A673 (cell line): ENCODE data around the gene PPY. TPM values are rescaled to one million over a fixed set of nuclear protein-coding genes. Genes with fewer than 3 reads are reported as not detected.

ENCODE experiments used
- BruUV-seq: library from RNA; stranded (reverse); fragments of 400-500 nt; replicated peaks from 2 replicates; lab custom pipeline; 2021; lab: Mats Ljungman, UMichigan
- CTCF ChIA-PET: fragments of 300-600 bp; sonication (Branson Sonifier 250); formaldehyde crosslinking; loops from one replicate; lab custom pipeline; 2022; ENCODE audit warnings: antibody characterized with exemption; lab: Charles Lee
- POLR2A ChIA-PET: fragments of 300-600 bp; sonication (Branson Sonifier 250); formaldehyde crosslinking; loops from one replicate; lab custom pipeline; 2022; ENCODE audit warnings: antibody characterized with exemption; ENCODE audit not compliant: low non-redundant PET; lab: Charles Lee
- DNase-seq: peaks from one replicate; pipeline ENCODE4 v3.0.0-alpha.2; 2015; ENCODE audit warnings: low spot score
- H3K27ac ChIP-seq: fragments of 200-600 bp; sonication (generic); 2 replicates; pipeline ENCODE4 v1.5.1; 2016; ENCODE audit warnings: mixed run types, low read depth, mild to moderate bottlenecking, mixed read lengths, antibody characterized with exemption, low read length; ENCODE audit not compliant: poor library complexity, severe bottlenecking
- H3K27me3 ChIP-seq: fragments of 200-600 bp; sonication (generic); replicated peaks from 2 replicates; pipeline ENCODE4 v1.6.1; 2017; ENCODE audit warnings: mixed run types, low read depth, mild to moderate bottlenecking, mixed read lengths, antibody characterized with exemption, low read length; ENCODE audit not compliant: insufficient read depth, poor library complexity
- H3K36me3 ChIP-seq: fragments of 200-600 bp; sonication (generic); 2 replicates; pipeline ENCODE4 v1.6.1; 2016; ENCODE audit warnings: mixed run types, mild to moderate bottlenecking, mixed read lengths, antibody characterized with exemption, low read length; ENCODE audit not compliant: insufficient read depth, poor library complexity, severe bottlenecking
- H3K4me1 ChIP-seq: fragments of 200-600 bp; sonication (generic); 2 replicates; pipeline ENCODE4 v1.6.1; 2017; ENCODE audit warnings: mixed run types, mild to moderate bottlenecking, mixed read lengths, antibody characterized with exemption, low read length; ENCODE audit not compliant: insufficient read depth, poor library complexity, severe bottlenecking
- H3K4me3 ChIP-seq: fragments of 200-600 bp; sonication (generic); 2 replicates; pipeline ENCODE4 v1.5.1; 2016; ENCODE audit warnings: low read depth, mixed run types, mild to moderate bottlenecking, mixed read lengths, low read length; ENCODE audit not compliant: poor library complexity, severe bottlenecking
- H3K9me3 ChIP-seq: fragments of 200-600 bp; sonication (generic); 2 replicates; pipeline ENCODE4 v1.6.1; 2016; ENCODE audit warnings: mixed run types, low read depth, mild to moderate bottlenecking, mixed read lengths, antibody characterized with exemption, low read length; ENCODE audit not compliant: poor library complexity, severe bottlenecking
- EZH2 ChIP-seq: fragments of 200-600 bp; sonication (generic); IDR thresholded peaks from 2 replicates; pipeline ENCODE4 v1.6.1; 2017; ENCODE audit warnings: borderline replicate concordance, low read depth, mild to moderate bottlenecking, mixed read lengths, antibody characterized with exemption, low read length; ENCODE audit not compliant: poor library complexity, severe bottlenecking
- intact Hi-C: fragments of 100-400 bp; cut with micrococcal nuclease; formaldehyde crosslinking; loops from one replicate; pipeline ENCODE4 v1.10.0; 2022; ENCODE audit not compliant: unreplicated experiment
- total RNA-seq: library from RNA; stranded (reverse); gene quantifications from 2 replicates; pipeline ENCODE4 v1.2.3, GENCODE V29; 2021
- TF ChIP-seq, protein P1 (sequence below): fragments of 300-800, 200-600 bp; sonication (generic); conservative IDR thresholded peaks from 2 replicates; pipeline ENCODE4 v1.5.1; 2017; ENCODE audit warnings: low read depth, mild to moderate bottlenecking, antibody characterized with exemption, low read length, moderate library complexity, mixed read lengths

PPY gene
- total RNA-seq, 1 experiment from 2014 or later: not detected

DNA sequence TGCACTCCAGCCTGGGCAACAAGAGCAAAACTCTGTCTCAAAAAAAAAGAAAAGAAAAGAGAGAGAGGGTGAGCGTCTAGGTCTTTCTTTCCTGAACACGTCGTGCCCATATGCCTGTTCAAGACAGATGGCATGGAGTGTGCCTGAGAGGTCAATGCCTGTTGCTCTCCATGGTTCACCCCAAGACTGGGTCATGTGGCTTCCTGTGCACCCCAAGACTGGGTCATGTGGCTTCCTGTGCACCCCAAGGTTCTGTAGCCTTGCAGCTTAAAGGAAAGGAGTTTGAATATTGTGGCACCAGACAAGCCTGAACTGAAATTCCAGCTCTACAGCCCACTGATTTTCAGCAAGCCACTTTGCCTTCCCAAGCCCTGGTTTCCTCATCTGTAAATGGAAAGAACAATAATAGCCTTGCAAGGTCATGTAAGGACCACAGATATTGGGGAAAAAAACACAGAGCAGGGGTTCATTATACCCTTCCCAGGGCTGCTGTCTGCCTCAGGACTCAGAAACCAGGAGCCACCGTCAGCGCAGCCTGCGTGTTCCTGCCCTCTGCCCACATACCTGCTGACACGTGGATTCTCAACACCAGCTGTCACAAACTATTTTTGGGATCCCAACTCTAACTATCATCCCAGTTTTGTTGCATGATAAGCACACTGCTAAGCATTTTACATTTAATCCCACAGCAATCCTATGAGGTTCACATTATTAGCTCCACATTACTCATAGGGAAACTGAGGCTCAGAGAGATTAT, 44.1 kb upstream of the PPY start:
- H3K27me3 ChIP-seq: no peaks in the 10 kb centered on the region
- no TSS peak for BruUV-seq
- H3K27ac ChIP-seq: no peak overlapping the region
- no peaks in the 10 kb centered on the region for H3K36me3 ChIP-seq
- no peaks in the 10 kb centered on the region for H3K9me3 ChIP-seq
- DNase-seq: no peak
- H3K4me3 ChIP-seq: no peak overlapping the region
- CTCF ChIA-PET: no interaction called here
- H3K4me1 ChIP-seq: no peaks in the 10 kb centered on the region
- intact Hi-C loops: no loop called here
- TF ChIP-seq, protein P1, sequence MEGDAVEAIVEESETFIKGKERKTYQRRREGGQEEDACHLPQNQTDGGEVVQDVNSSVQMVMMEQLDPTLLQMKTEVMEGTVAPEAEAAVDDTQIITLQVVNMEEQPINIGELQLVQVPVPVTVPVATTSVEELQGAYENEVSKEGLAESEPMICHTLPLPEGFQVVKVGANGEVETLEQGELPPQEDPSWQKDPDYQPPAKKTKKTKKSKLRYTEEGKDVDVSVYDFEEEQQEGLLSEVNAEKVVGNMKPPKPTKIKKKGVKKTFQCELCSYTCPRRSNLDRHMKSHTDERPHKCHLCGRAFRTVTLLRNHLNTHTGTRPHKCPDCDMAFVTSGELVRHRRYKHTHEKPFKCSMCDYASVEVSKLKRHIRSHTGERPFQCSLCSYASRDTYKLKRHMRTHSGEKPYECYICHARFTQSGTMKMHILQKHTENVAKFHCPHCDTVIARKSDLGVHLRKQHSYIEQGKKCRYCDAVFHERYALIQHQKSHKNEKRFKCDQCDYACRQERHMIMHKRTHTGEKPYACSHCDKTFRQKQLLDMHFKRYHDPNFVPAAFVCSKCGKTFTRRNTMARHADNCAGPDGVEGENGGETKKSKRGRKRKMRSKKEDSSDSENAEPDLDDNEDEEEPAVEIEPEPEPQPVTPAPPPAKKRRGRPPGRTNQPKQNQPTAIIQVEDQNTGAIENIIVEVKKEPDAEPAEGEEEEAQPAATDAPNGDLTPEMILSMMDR: no peak
- TF ChIP-seq EZH2: no peak
- POLR2A ChIA-PET: no interaction called here

GRCh38 chr17:43984521-43984920, 42.2 kb upstream of the PPY start:
- TF ChIP-seq EZH2: no peak
- TF ChIP-seq, protein P1: no peak

GRCh38 chr17:43983515-43984411, 41.5 kb upstream of the PPY start:
- Histone ChIP-seq H3K27ac (no peak overlapping the region), H3K36me3 (no peaks in the 10 kb centered on the region), H3K27me3 (no peaks in the 10 kb centered on the region), H3K4me1 (no peaks in the 10 kb centered on the region), H3K9me3 (no peaks in the 10 kb centered on the region), H3K4me3 (peak overlapping the region; percentile 42)
- intact Hi-C loops: no loop called here
- TF ChIP-seq, protein P1: peak; percentile 47
- no peak for TF ChIP-seq EZH2
- POLR2A ChIA-PET: no interaction called here
- DNase-seq: no peak
- CTCF ChIA-PET: no interaction called here
- no TSS peak for BruUV-seq

More at GRCh38 chr17:43984521-43984920, 42.2 kb upstream of the PPY start:
- H3K4me1 ChIP-seq: no peaks in the 10 kb centered on the region
- CTCF ChIA-PET: no interaction called here
- no TSS peak for BruUV-seq
- no peaks in the 10 kb centered on the region for H3K9me3 ChIP-seq
- H3K4me3 ChIP-seq: no peak overlapping the region
- POLR2A ChIA-PET: no interaction called here
- H3K27me3 ChIP-seq: no peaks in the 10 kb centered on the region
- DNase-seq: no peak
- intact Hi-C loops: no loop called here
- no peak overlapping the region for H3K27ac ChIP-seq
- no peaks in the 10 kb centered on the region for H3K36me3 ChIP-seq
